ENCODE data around the gene PEX10.

- no peak for TF ChIP-seq CTCF (IDR thresholded peaks at IDR 0.05)
- TF ChIP-seq POLR2A (IDR thresholded peaks at IDR 0.05), result no peak
Observed at GRCh38 chr1:2452932-2453315, 40.6 kb upstream of the PEX10 start.
